Fibroblast of lung (primary cell): ENCODE data around the gene TCF7L1. TPM values are rescaled to one million over a fixed set of nuclear protein-coding genes. Genes with fewer than 3 reads are reported as not detected.

Source experiments
- DNase-seq, 2 donors: peaks; one replicate each; pipeline versions ENCODE4 v3.0.0 to v3.0.0-alpha.2; 2010; ENCODE audit warnings: low read depth in 2 of 2
- H2AFZ ChIP-seq: 2 replicates; pipeline ENCODE4 v1.5.1; 2012; ENCODE audit warnings: low read length, control low read depth, inconsistent platforms
- H3K27ac ChIP-seq: 2 replicates; pipeline ENCODE4 v1.5.1; 2011; ENCODE audit warnings: low read length, control low read depth; ENCODE audit not compliant: insufficient read depth
- H3K27me3 ChIP-seq: 2 replicates; pipeline ENCODE4 v1.5.1; 2011; ENCODE audit warnings: mild to moderate bottlenecking, low read length; ENCODE audit not compliant: control insufficient read depth, insufficient read depth
- H3K36me3 ChIP-seq: 2 replicates; pipeline ENCODE4 v1.5.1; 2011; ENCODE audit warnings: low read length; ENCODE audit not compliant: control insufficient read depth, insufficient read depth
- H3K4me1 ChIP-seq: 2 replicates; pipeline ENCODE4 v1.5.1; 2011; ENCODE audit warnings: low read length; ENCODE audit not compliant: control insufficient read depth, insufficient read depth; ENCODE audit errors: extremely low read depth
- H3K4me2 ChIP-seq: 2 replicates; pipeline ENCODE4 v1.5.1; 2011; ENCODE audit warnings: low read length, control low read depth; ENCODE audit not compliant: insufficient read depth; ENCODE audit errors: extremely low read depth
- H3K4me3 ChIP-seq, 4 experiments: fragments of 200-600 bp in 1 of 4; sonication (generic) in 1 of 4; replicated peaks in 1 of 4; 2 replicates each; pipeline ENCODE4 v1.5.1; 2011 to 2016; ENCODE audit warnings: low read length in 4 of 4, low read depth in 3 of 4, mild to moderate bottlenecking in 3 of 4, control low read depth in 2 of 4, inconsistent platforms in 1 of 4, mixed read lengths in 1 of 4; ENCODE audit not compliant: insufficient read depth in 1 of 4; ENCODE audit errors: control extremely low read depth in 1 of 4
- H3K79me2 ChIP-seq: 2 replicates; pipeline ENCODE4 v1.5.1; 2012; ENCODE audit warnings: mild to moderate bottlenecking, low read length, inconsistent platforms; ENCODE audit not compliant: control insufficient read depth, insufficient read depth
- H3K9ac ChIP-seq: 2 replicates; pipeline ENCODE4 v1.5.1; 2011; ENCODE audit warnings: mild to moderate bottlenecking, low read length, control low read depth; ENCODE audit not compliant: insufficient read depth
- H3K9me3 ChIP-seq: 2 replicates; pipeline ENCODE4 v1.5.1; 2012; ENCODE audit warnings: low read depth, low read length; ENCODE audit not compliant: control insufficient read depth, insufficient read depth
- H4K20me1 ChIP-seq: 2 replicates; pipeline ENCODE4 v1.5.1; 2011; ENCODE audit warnings: low read length; ENCODE audit not compliant: control insufficient read depth, insufficient read depth; ENCODE audit errors: extremely low read depth
- EZH2 ChIP-seq: IDR thresholded peaks from 2 replicates; pipeline ENCODE4 v1.5.1; 2012; ENCODE audit warnings: low read length, control low read depth, mild to moderate bottlenecking; ENCODE audit errors: missing control alignments
- polyA plus RNA-seq, 2 donors: library from polyadenylated mRNA; depleted of rRNA in 1 of 2; stranded (reverse) in 1 of 2; unstranded in 1 of 2; fragments of >200 nt; gene quantifications; 2 replicates each; pipeline ENCODE4 v1.2.1, GENCODE V29; 2011 to 2012; ENCODE audit warnings: missing spikeins in 1 of 2
- total RNA-seq: library from RNA; depleted of rRNA; stranded (reverse); fragments of >200 nt; gene quantifications from 2 replicates; pipeline ENCODE4 v1.2.1, GENCODE V29; 2014
- TF ChIP-seq, protein P1 (sequence below), 2 donors: IDR thresholded peaks in 1 of 2; conservative IDR thresholded peaks in 1 of 2; 1 replicate in 1 of 2; 2 replicates in 1 of 2; pipeline ENCODE4 v1.5.1; 2011 to 2012; ENCODE audit warnings: low read length in 2 of 2, control low read depth in 1 of 2, inconsistent platforms in 1 of 2, low read depth in 1 of 2, mild to moderate bottlenecking in 1 of 2

The TCF7L1 gene
- total and polyA plus RNA-seq, 2 donors (not counting 1 experiment from before 2014, with no cell fraction given) = 0.83 to 1.5 TPM

DNA sequence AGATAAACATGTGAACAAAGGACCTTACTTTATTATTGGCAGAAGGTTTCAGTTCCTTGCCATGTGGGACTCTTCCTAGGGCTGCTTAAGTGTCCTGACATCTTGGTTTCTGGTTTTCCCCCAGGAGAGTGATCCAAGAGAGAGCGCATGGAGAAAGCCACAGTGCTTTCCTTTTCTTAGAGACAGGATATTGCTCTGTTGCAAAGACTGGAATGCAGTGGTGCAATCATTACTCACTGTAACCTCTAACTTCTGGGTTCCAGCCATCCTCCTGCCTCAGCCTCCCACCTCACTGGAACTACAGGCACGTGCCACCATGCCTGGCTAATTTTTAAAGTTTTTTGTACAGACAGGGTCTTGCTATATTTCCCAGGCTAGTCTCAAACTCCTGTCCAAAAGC is 38.1 kb upstream of the TCF7L1 start:
- H3K4me3 ChIP-seq = no peak overlapping the region
- no peaks in the 10 kb centered on the region for H3K9me3 ChIP-seq
- no peak overlapping the region for H2AFZ ChIP-seq
- TF ChIP-seq EZH2 = no peak
- TF ChIP-seq, protein P1, sequence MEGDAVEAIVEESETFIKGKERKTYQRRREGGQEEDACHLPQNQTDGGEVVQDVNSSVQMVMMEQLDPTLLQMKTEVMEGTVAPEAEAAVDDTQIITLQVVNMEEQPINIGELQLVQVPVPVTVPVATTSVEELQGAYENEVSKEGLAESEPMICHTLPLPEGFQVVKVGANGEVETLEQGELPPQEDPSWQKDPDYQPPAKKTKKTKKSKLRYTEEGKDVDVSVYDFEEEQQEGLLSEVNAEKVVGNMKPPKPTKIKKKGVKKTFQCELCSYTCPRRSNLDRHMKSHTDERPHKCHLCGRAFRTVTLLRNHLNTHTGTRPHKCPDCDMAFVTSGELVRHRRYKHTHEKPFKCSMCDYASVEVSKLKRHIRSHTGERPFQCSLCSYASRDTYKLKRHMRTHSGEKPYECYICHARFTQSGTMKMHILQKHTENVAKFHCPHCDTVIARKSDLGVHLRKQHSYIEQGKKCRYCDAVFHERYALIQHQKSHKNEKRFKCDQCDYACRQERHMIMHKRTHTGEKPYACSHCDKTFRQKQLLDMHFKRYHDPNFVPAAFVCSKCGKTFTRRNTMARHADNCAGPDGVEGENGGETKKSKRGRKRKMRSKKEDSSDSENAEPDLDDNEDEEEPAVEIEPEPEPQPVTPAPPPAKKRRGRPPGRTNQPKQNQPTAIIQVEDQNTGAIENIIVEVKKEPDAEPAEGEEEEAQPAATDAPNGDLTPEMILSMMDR (conservative IDR thresholded peaks at IDR 0.05 in 1 of 2, IDR thresholded peaks at IDR 0.05 in 1 of 2; ENCODE audit: low read depth in 1 of 2, low read length in 2 of 2) = no peak
- DNase-seq = peak in 1 of 2 donors; percentile 25
- no peaks in the 10 kb centered on the region for H3K4me1 ChIP-seq
- no peak overlapping the region for H3K27ac ChIP-seq
- no peaks in the 10 kb centered on the region for H4K20me1 ChIP-seq
- H3K4me2 ChIP-seq = no peak overlapping the region
- H3K36me3 ChIP-seq = no peaks in the 10 kb centered on the region
- no peak overlapping the region for H3K9ac ChIP-seq
- H3K79me2 ChIP-seq = no peaks in the 10 kb centered on the region
- no peaks in the 10 kb centered on the region for H3K27me3 ChIP-seq

DNA sequence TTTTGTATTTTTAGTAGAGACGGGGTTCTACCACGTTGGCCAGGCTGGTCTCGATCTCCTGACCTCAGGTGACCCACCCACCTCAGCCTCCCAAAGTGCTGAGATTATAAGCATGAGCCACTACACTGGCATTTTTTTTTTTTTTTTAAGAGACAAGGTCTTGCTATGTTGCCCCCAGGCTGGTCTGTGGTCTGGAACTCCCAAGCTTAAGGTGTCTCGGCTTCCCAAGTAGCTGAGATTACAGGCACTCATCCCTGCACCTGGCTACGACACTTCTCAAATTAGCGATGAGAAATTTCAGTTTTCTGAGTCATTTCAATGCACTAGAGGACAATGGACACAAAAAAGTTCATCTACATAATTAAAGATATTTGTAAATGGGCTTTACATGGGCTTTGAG is 36.6 kb upstream of the TCF7L1 start:
- no peaks in the 10 kb centered on the region for H3K4me1 ChIP-seq
- H4K20me1 ChIP-seq = no peaks in the 10 kb centered on the region
- no peaks in the 10 kb centered on the region for H3K9me3 ChIP-seq
- no peaks in the 10 kb centered on the region for H3K36me3 ChIP-seq
- H2AFZ ChIP-seq = no peak overlapping the region
- no peaks in the 10 kb centered on the region for H3K79me2 ChIP-seq
- DNase-seq = no peak
- H3K27ac ChIP-seq = no peak overlapping the region
- TF ChIP-seq EZH2 = no peak
- TF ChIP-seq, protein P1 (conservative IDR thresholded peaks at IDR 0.05 in 1 of 2, IDR thresholded peaks at IDR 0.05 in 1 of 2; ENCODE audit: low read depth in 1 of 2, low read length in 2 of 2) = no peak
- no peak overlapping the region for H3K4me2 ChIP-seq
- H3K9ac ChIP-seq = no peak overlapping the region
- H3K27me3 ChIP-seq = no peaks in the 10 kb centered on the region
- H3K4me3 ChIP-seq = no peak overlapping the region

DNA sequence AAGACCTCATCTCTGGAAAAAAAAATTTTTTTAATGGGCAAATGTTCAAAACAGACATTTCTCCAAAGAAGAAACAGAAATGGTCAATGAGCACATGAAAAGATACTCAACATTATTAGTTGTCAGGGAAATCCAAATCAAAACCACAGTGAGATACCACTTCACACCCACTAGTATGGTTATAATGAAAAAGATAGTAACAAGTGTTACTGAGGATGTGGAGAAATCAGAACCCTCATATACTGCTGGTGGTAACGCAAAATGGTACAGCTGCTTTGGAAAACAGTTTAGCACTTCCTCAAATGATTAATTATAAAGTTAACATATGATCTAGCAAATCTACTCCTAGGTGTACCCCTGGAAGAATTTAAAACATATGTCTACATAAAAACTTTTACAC is 29.0 kb upstream of the TCF7L1 start:
- Histone ChIP-seq H3K9ac (no peak overlapping the region), H3K9me3 (no peaks in the 10 kb centered on the region), H3K4me2 (no peak overlapping the region), H3K4me1 (no peaks in the 10 kb centered on the region), H3K27ac (no peak overlapping the region), H3K79me2 (no peaks in the 10 kb centered on the region), H3K4me3 (no peak overlapping the region), H3K36me3 (no peaks in the 10 kb centered on the region), H3K27me3 (no peaks in the 10 kb centered on the region), H4K20me1 (no peaks in the 10 kb centered on the region), H2AFZ (no peak overlapping the region)
- no peak for DNase-seq
- no peak for TF ChIP-seq EZH2
- TF ChIP-seq, protein P1 (conservative IDR thresholded peaks at IDR 0.05 in 1 of 2, IDR thresholded peaks at IDR 0.05 in 1 of 2; ENCODE audit: low read depth in 1 of 2, low read length in 2 of 2) = no peak
